HepG2 (cell line): ENCODE measurements around the gene HEXIM1. TPM values are rescaled to one million over a fixed set of nuclear protein-coding genes. Genes with fewer than 3 reads are reported as not detected.

Source experiments
- ARID2 ChIP-seq: sonication (generic); formaldehyde crosslinking; IDR thresholded peaks from 2 replicates; pipeline ENCODE4 v1.8.1; 2022; ENCODE audit warnings: mild to moderate bottlenecking, missing genetic modification reagents, borderline replicate concordance
- ASH2L ChIP-seq: fragments of 300-600, 200-600 bp; sonication (generic); IDR thresholded peaks from 2 replicates; pipeline ENCODE4 v1.7.0; 2017; ENCODE audit warnings: low read depth, mild to moderate bottlenecking, moderate library complexity, mixed read lengths, low read length; ENCODE audit not compliant: insufficient read length
- FOXA3 ChIP-seq: IDR thresholded peaks from 2 replicates; pipeline ENCODE4 v1.6.1; 2016; ENCODE audit warnings: missing genetic modification reagents, missing compliant biosample characterization
- KAT7 ChIP-seq: IDR thresholded peaks from 2 replicates; pipeline ENCODE4 v1.6.1; 2018; ENCODE audit warnings: borderline replicate concordance, missing compliant biosample characterization
- KLF6 ChIP-seq: IDR thresholded peaks from 2 replicates; pipeline ENCODE4 v1.8.0; 2016; ENCODE audit warnings: missing biosample characterization, missing genetic modification reagents
- KLF9 ChIP-seq: IDR thresholded peaks from 2 replicates; pipeline ENCODE4 v1.6.1; 2016; ENCODE audit warnings: low read depth
- MEIS2 ChIP-seq: sonication (generic); formaldehyde crosslinking; IDR thresholded peaks from 2 replicates; pipeline ENCODE4 v1.9.0; 2021; ENCODE audit warnings: mild to moderate bottlenecking, missing genetic modification reagents
- PCBP2 ChIP-seq: fragments of 200-400 bp; formaldehyde crosslinking; optimal IDR thresholded peaks from 2 replicates; pipeline ENCODE3; 2018; ENCODE audit warnings: low read length, low read depth; ENCODE audit not compliant: poor library complexity, severe bottlenecking
- PRMT3 ChIP-seq: sonication (generic); formaldehyde crosslinking; IDR thresholded peaks from 2 replicates; pipeline ENCODE4 v1.8.1; 2022; ENCODE audit warnings: low read depth, mild to moderate bottlenecking, moderate library complexity, missing genetic modification reagents, borderline replicate concordance
- RARA ChIP-seq: IDR thresholded peaks from 2 replicates; pipeline ENCODE4 v1.6.1; 2016; ENCODE audit warnings: missing genetic modification reagents, missing compliant biosample characterization
- SRSF9 ChIP-seq: fragments of 200-400 bp; formaldehyde crosslinking; IDR thresholded peaks from 2 replicates; pipeline ENCODE4 v1.6.1; 2018; ENCODE audit warnings: borderline replicate concordance, mild to moderate bottlenecking, low read depth, low read length; ENCODE audit not compliant: insufficient read depth, poor library complexity, severe bottlenecking
- WIZ ChIP-seq: sonication (generic); formaldehyde crosslinking; IDR thresholded peaks from 2 replicates; pipeline ENCODE4 v1.5.1; 2020; ENCODE audit warnings: mild to moderate bottlenecking, missing genetic modification reagents
- XBP1 ChIP-seq: sonication (generic); formaldehyde crosslinking; IDR thresholded peaks from 2 replicates; pipeline ENCODE4 v1.5.0; 2020; ENCODE audit warnings: missing genetic modification reagents
- ZNF121 ChIP-seq: sonication (generic); formaldehyde crosslinking; IDR thresholded peaks from 2 replicates; pipeline ENCODE4 v1.5.0; 2020; ENCODE audit warnings: mild to moderate bottlenecking, missing genetic modification reagents
- ZNF329 ChIP-seq: sonication (generic); formaldehyde crosslinking; IDR thresholded peaks from 2 replicates; pipeline ENCODE4 v1.9.0; 2021; ENCODE audit warnings: low read depth, mild to moderate bottlenecking, missing genetic modification reagents
- ZNF383 ChIP-seq: sonication (generic); formaldehyde crosslinking; IDR thresholded peaks from 2 replicates; pipeline ENCODE4 v1.4.0; 2020; ENCODE audit warnings: missing genetic modification reagents, mild to moderate bottlenecking, borderline replicate concordance
- ZNF552 ChIP-seq: sonication (generic); formaldehyde crosslinking; IDR thresholded peaks from 2 replicates; pipeline ENCODE4 v1.9.0; 2022; ENCODE audit warnings: missing genetic modification reagents, mild to moderate bottlenecking, borderline replicate concordance
- ZZZ3 ChIP-seq: sonication (generic); formaldehyde crosslinking; IDR thresholded peaks from 2 replicates; pipeline ENCODE4 v1.4.0; 2020; ENCODE audit warnings: missing genetic modification reagents, mild to moderate bottlenecking, borderline replicate concordance
- polyA plus RNA-seq, 8 experiments: library from polyadenylated mRNA; depleted of rRNA in 3 of 8; stranded (reverse) in 7 of 8; unstranded in 1 of 8; fragments of >200 nt; fragmentation: Illumina TruSeq in 4 of 8; extraction: Trizol in 4 of 8; gene quantifications; 2 replicates each; pipeline versions ENCODE4 v1.2.1 to v1.2.3, GENCODE V29; 2011 to 2016; ENCODE audit warnings: low read depth in 4 of 8, missing spikeins in 1 of 8, mixed read lengths in 1 of 8; ENCODE audit not compliant: insufficient read depth in 1 of 8
- total RNA-seq, 5 experiments: library from RNA; depleted of rRNA; stranded (reverse); fragments of >200 nt; fragmentation: Illumina TruSeq; extraction: Trizol; gene quantifications; 2 replicates each; pipeline ENCODE4 v1.2.3, GENCODE V29; 2016; ENCODE audit warnings: low read depth in 1 of 5
- TF ChIP-seq, protein P1 (sequence below): sonication (generic); formaldehyde crosslinking; IDR thresholded peaks from 2 replicates; pipeline ENCODE4 v1.4.0; 2020; ENCODE audit warnings: mild to moderate bottlenecking, missing genetic modification reagents
- TF ChIP-seq, protein P2 (sequence below): sonication (generic); formaldehyde crosslinking; IDR thresholded peaks from 2 replicates; pipeline ENCODE4 v1.4.0; 2020; ENCODE audit warnings: missing genetic modification reagents
- TF ChIP-seq, protein P3 (sequence below), 2 experiments: IDR thresholded peaks; 2 replicates each; pipeline ENCODE4 v1.6.1; 2011 to 2012; ENCODE audit warnings: low read length in 2 of 2, borderline replicate concordance in 1 of 2, low read depth in 1 of 2, mild to moderate bottlenecking in 1 of 2, moderate library complexity in 1 of 2

The HEXIM1 gene
- total and polyA plus RNA-seq, 2 of the 13 experiments (the other 11 are each of a cell fraction or from before 2014, with no cell fraction given) = 10.5 to 16.6 TPM

DNA sequence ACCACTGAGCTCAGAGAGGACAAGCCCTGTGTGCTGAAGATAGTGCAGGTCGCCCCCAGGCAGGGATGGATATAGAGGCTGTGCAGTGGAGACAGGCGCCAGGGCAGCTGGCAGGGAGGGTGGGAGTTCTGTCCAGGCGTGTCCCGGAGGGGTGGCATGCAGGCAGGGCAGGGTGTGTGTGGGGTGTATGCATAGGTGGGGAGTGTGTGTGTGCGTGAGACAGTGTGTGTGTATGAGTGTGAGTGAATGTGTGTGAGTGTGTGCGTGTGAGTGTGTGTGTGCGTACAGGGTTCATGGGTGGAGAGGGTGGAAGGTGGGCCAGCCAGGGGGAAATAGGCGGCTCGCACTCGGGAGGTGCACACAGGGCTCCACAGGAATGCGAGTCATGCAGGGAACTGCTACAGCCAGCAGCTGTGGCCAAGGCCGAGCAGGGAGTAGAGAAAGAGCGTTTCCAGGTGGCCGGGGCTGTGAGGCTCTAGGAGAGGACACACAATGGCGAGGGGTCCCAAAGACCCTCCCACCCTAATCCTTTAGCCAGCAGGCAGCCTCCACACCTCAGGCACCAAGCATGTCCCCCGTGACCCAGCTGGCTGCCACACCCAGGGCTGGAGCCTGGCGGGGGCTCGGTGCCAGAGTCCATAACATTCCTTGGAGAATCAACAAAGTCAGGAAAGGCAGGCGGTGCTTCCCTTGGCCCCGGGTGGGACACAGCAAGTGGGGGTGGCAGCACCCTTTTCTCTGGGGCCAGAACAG, 20.6 kb upstream of the HEXIM1 start (continued):
- TF ChIP-seq FOXA3 = peak; percentile 76
- TF ChIP-seq RARA (CRISPR knock-in tag) = peak; percentile 69
- TF ChIP-seq WIZ (CRISPR knock-in tag) = no peak
- TF ChIP-seq KLF6 (CRISPR knock-in tag) = no peak
- TF ChIP-seq MEIS2 (CRISPR knock-in tag) = peak; percentile 37; the same call in 1 of the 2 replicates
- TF ChIP-seq ZNF121 (CRISPR knock-in tag) = 0 out of 2 replicates have a peak, but pooled peaks have one; percentile 0
- TF ChIP-seq KLF9 = no peak
- no peak for TF ChIP-seq SRSF9
- TF ChIP-seq ARID2 (CRISPR knock-in tag) = no peak
- TF ChIP-seq ZNF383 = 0 out of 2 replicates have a peak, but pooled peaks have one; percentile 19
- TF ChIP-seq ASH2L = peak; percentile 68
- TF ChIP-seq ZZZ3 (CRISPR knock-in tag) = 0 out of 2 replicates have a peak, but pooled peaks have one; percentile 8
- no peak for TF ChIP-seq PRMT3 (CRISPR knock-in tag)
- TF ChIP-seq, protein P1, sequence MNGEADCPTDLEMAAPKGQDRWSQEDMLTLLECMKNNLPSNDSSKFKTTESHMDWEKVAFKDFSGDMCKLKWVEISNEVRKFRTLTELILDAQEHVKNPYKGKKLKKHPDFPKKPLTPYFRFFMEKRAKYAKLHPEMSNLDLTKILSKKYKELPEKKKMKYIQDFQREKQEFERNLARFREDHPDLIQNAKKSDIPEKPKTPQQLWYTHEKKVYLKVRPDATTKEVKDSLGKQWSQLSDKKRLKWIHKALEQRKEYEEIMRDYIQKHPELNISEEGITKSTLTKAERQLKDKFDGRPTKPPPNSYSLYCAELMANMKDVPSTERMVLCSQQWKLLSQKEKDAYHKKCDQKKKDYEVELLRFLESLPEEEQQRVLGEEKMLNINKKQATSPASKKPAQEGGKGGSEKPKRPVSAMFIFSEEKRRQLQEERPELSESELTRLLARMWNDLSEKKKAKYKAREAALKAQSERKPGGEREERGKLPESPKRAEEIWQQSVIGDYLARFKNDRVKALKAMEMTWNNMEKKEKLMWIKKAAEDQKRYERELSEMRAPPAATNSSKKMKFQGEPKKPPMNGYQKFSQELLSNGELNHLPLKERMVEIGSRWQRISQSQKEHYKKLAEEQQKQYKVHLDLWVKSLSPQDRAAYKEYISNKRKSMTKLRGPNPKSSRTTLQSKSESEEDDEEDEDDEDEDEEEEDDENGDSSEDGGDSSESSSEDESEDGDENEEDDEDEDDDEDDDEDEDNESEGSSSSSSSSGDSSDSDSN (CRISPR knock-in tag) = peak; percentile 65
- no peak for TF ChIP-seq KAT7
- TF ChIP-seq ZNF552 (CRISPR knock-in tag) = 0 out of 2 replicates have a peak, but pooled peaks have one; percentile 72
- TF ChIP-seq, protein P2, sequence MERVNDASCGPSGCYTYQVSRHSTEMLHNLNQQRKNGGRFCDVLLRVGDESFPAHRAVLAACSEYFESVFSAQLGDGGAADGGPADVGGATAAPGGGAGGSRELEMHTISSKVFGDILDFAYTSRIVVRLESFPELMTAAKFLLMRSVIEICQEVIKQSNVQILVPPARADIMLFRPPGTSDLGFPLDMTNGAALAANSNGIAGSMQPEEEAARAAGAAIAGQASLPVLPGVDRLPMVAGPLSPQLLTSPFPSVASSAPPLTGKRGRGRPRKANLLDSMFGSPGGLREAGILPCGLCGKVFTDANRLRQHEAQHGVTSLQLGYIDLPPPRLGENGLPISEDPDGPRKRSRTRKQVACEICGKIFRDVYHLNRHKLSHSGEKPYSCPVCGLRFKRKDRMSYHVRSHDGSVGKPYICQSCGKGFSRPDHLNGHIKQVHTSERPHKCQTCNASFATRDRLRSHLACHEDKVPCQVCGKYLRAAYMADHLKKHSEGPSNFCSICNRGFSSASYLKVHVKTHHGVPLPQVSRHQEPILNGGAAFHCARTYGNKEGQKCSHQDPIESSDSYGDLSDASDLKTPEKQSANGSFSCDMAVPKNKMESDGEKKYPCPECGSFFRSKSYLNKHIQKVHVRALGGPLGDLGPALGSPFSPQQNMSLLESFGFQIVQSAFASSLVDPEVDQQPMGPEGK = peak; percentile 93
- TF ChIP-seq PCBP2 = no peak
- no peak for TF ChIP-seq ZNF329 (CRISPR knock-in tag)
- TF ChIP-seq, protein P3, sequence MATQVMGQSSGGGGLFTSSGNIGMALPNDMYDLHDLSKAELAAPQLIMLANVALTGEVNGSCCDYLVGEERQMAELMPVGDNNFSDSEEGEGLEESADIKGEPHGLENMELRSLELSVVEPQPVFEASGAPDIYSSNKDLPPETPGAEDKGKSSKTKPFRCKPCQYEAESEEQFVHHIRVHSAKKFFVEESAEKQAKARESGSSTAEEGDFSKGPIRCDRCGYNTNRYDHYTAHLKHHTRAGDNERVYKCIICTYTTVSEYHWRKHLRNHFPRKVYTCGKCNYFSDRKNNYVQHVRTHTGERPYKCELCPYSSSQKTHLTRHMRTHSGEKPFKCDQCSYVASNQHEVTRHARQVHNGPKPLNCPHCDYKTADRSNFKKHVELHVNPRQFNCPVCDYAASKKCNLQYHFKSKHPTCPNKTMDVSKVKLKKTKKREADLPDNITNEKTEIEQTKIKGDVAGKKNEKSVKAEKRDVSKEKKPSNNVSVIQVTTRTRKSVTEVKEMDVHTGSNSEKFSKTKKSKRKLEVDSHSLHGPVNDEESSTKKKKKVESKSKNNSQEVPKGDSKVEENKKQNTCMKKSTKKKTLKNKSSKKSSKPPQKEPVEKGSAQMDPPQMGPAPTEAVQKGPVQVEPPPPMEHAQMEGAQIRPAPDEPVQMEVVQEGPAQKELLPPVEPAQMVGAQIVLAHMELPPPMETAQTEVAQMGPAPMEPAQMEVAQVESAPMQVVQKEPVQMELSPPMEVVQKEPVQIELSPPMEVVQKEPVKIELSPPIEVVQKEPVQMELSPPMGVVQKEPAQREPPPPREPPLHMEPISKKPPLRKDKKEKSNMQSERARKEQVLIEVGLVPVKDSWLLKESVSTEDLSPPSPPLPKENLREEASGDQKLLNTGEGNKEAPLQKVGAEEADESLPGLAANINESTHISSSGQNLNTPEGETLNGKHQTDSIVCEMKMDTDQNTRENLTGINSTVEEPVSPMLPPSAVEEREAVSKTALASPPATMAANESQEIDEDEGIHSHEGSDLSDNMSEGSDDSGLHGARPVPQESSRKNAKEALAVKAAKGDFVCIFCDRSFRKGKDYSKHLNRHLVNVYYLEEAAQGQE (IDR thresholded peaks at IDR 0.05; ENCODE audit: borderline replicate concordance in 1 of 2, low read depth in 1 of 2, low read length in 2 of 2) = peak in 1 of 2 experiments; percentile 53; a peak in 2 of 4 replicates
- TF ChIP-seq XBP1 = no peak
